H1 (cell line): Measurements from ENCODE around the gene SMC6.

Experiments
- ATF3 ChIP-seq: IDR thresholded peaks from 2 replicates; pipeline ENCODE4 v1.6.1; 2011; ENCODE audit warnings: low read depth, mild to moderate bottlenecking, low read length; ENCODE audit not compliant: insufficient read depth
- GABPA ChIP-seq: IDR thresholded peaks from 2 replicates; pipeline ENCODE4 v1.6.1; 2011; ENCODE audit warnings: mild to moderate bottlenecking, low read length, moderate library complexity, borderline replicate concordance; ENCODE audit not compliant: insufficient read depth
- GTF2F1 ChIP-seq: IDR thresholded peaks from 2 replicates; pipeline ENCODE4 v1.6.1; 2012; ENCODE audit warnings: low read depth, low read length, improper control_type of control experiment, borderline replicate concordance
- SIN3A ChIP-seq, 2 experiments: IDR thresholded peaks in 1 of 2; conservative IDR thresholded peaks in 1 of 2; 2 replicates each; pipeline ENCODE4 v1.6.1; 2011 to 2012; ENCODE audit warnings: low read length in 2 of 2, improper control_type of control experiment in 1 of 2, low read depth in 1 of 2, mild to moderate bottlenecking in 1 of 2

- TF ChIP-seq SIN3A (conservative IDR thresholded peaks at IDR 0.05 in 1 of 2, IDR thresholded peaks at IDR 0.05 in 1 of 2; ENCODE audit: low read depth in 1 of 2, low read length in 2 of 2) (no peak), ATF3 (no peak), GTF2F1 (no peak), GABPA (no peak)
These were observed 39.7 kb upstream of the SMC6 start for GRCh38 chr2:17793296-17793695.
